Naive thymus-derived CD4-positive, alpha-beta T cell (primary cell): Measurements from ENCODE around the gene FZD8. TPM values are rescaled to one million over a fixed set of nuclear protein-coding genes. Genes with fewer than 3 reads are reported as not detected.

Source experiments
- polyA plus RNA-seq, 2 donors: library from polyadenylated mRNA; unstranded; fragments of 300-500 nt; fragmentation: Illumina TruSeq; gene quantifications; one replicate each; pipeline ENCODE4 v1.2.3, GENCODE V29; 2021
- total RNA-seq, 6 experiments: library from RNA in 5 of 6; stranded (reverse) in 5 of 6; gene quantifications; 1 replicate in 5 of 6; 2 replicates in 1 of 6; pipeline ENCODE4 v1.2.3 and lab custom pipeline; 2021 to 2026

Gene FZD8
- total and polyA plus RNA-seq, 7 experiments from 2014 or later: 0.19 to 1.7 (median 0.47) TPM; not detected in 2

Other genes starting within 250 kb of the FZD8 start
- gene GJD4, start 37.0 kb downstream of the FZD8 start, total RNA-seq: not detected
- gene GJD4, start 37.0 kb downstream of the FZD8 start, polyA plus RNA-seq: not detected